ACC112 (cell line): ENCODE data around the gene DNAH2.
A peak's percentile ranks its signal among the peaks of the same experiment; 100 is the strongest.

Experiments used
- H2AFZ ChIP-seq: fragments of 200-600 bp; sonication (generic); one replicate; pipeline ENCODE4 v1.6.0; 2017; ENCODE audit warnings: antibody characterized with exemption, low read length; ENCODE audit not compliant: unreplicated experiment
- H3K27ac ChIP-seq: fragments of 200-600 bp; sonication (generic); 2 replicates; pipeline ENCODE4 v1.5.1; 2014; ENCODE audit warnings: low read depth, mild to moderate bottlenecking, antibody characterized with exemption, low read length, moderate library complexity
- H3K27me3 ChIP-seq: fragments of 200-600 bp; sonication (generic); 2 replicates; pipeline ENCODE4 v1.6.1; 2014; ENCODE audit warnings: mild to moderate bottlenecking, antibody characterized with exemption, low read length, moderate library complexity, mixed read lengths; ENCODE audit not compliant: insufficient read depth
- H3K36me3 ChIP-seq: fragments of 200-600 bp; sonication (generic); 2 replicates; pipeline ENCODE4 v1.6.1; 2016; ENCODE audit warnings: mild to moderate bottlenecking, antibody characterized with exemption, low read length, moderate library complexity, mixed read lengths; ENCODE audit not compliant: insufficient read depth
- H3K4me1 ChIP-seq: fragments of 200-600 bp; sonication (generic); one replicate; pipeline ENCODE4 v1.6.1; 2016; ENCODE audit warnings: low read length, mixed read lengths; ENCODE audit not compliant: insufficient read depth, unreplicated experiment, control insufficient read depth
- H3K4me3 ChIP-seq: fragments of 200-600 bp; sonication (generic); 2 replicates; pipeline ENCODE4 v1.5.1; 2014; ENCODE audit warnings: mild to moderate bottlenecking, low read depth, low read length
- H3K79me2 ChIP-seq: fragments of 200-600 bp; sonication (generic); one replicate; pipeline ENCODE4 v1.6.0; 2016; ENCODE audit warnings: low read length; ENCODE audit not compliant: control insufficient read depth, unreplicated experiment, insufficient read depth

The DNAH2 gene

GRCh38 chr17:7732981-7733539 lies 15.5 kb downstream of the DNAH2 start:
- Histone ChIP-seq H3K4me1 (no peaks in the 10 kb centered on the region), H2AFZ (no peak overlapping the region), H3K4me3 (no peak overlapping the region), H3K27ac (no peak overlapping the region), H3K27me3 (peaks cover 25% of the 10 kb centered on the region), H3K36me3 (no peaks in the 10 kb centered on the region), H3K79me2 (no peaks in the 10 kb centered on the region)

- Histone ChIP-seq H3K27ac (no peak overlapping the region), H3K27me3 (peaks cover 42% of the 10 kb centered on the region), H3K4me1 (no peaks in the 10 kb centered on the region), H3K79me2 (no peaks in the 10 kb centered on the region), H2AFZ (no peak overlapping the region), H3K36me3 (no peaks in the 10 kb centered on the region), H3K4me3 (no peak overlapping the region)
Measured at GRCh38 chr17:7737601-7738000, 20.1 kb downstream of the DNAH2 start.

GRCh38 chr17:7739746-7740145 lies 22.2 kb downstream of the DNAH2 start:
- Histone ChIP-seq H3K27ac (no peak overlapping the region), H3K27me3 (peaks cover 33% of the 10 kb centered on the region), H2AFZ (no peak overlapping the region), H3K4me1 (no peaks in the 10 kb centered on the region), H3K79me2 (no peaks in the 10 kb centered on the region), H3K36me3 (no peaks in the 10 kb centered on the region), H3K4me3 (no peak overlapping the region)

- Histone ChIP-seq H3K27ac (no peak overlapping the region), H3K4me1 (peaks cover 3% of the 10 kb centered on the region), H3K4me3 (no peak overlapping the region), H3K36me3 (no peaks in the 10 kb centered on the region), H2AFZ (no peak overlapping the region), H3K79me2 (no peaks in the 10 kb centered on the region), H3K27me3 (peaks cover 33% of the 10 kb centered on the region)
Measured at GRCh38 chr17:7740481-7741001, 23.0 kb downstream of the DNAH2 start.

GRCh38 chr17:7742729-7743128 lies 25.2 kb downstream of the DNAH2 start:
- Histone ChIP-seq H3K27me3 (peaks cover 19% of the 10 kb centered on the region), H2AFZ (no peak overlapping the region), H3K4me3 (no peak overlapping the region)

GRCh38 chr17:7744416-7744815 lies 26.9 kb downstream of the DNAH2 start:
- Histone ChIP-seq H3K4me1 (peaks cover 30% of the 10 kb centered on the region), H3K27me3 (peaks cover 14% of the 10 kb centered on the region; the same call in 1 of the 2 replicates), H3K27ac (no peak overlapping the region), H3K4me3 (no peak overlapping the region), H2AFZ (no peak overlapping the region), H3K36me3 (no peaks in the 10 kb centered on the region), H3K79me2 (no peaks in the 10 kb centered on the region)

More at GRCh38 chr17:7742729-7743128, 25.2 kb downstream of the DNAH2 start:
- H3K36me3 ChIP-seq: no peaks in the 10 kb centered on the region
- H3K27ac ChIP-seq: no peak overlapping the region
- no peaks in the 10 kb centered on the region for H3K79me2 ChIP-seq
- H3K4me1 ChIP-seq: peaks cover 19% of the 10 kb centered on the region

GRCh38 chr17:7745748-7746470 lies 28.4 kb downstream of the DNAH2 start:
- Histone ChIP-seq H3K79me2 (no peaks in the 10 kb centered on the region), H3K36me3 (no peaks in the 10 kb centered on the region), H2AFZ (no peak overlapping the region), H3K27me3 (peaks cover under 1% of the 10 kb centered on the region; the same call in 1 of the 2 replicates), H3K4me3 (peak overlapping the region; percentile 34; the same call in 1 of the 2 replicates), H3K4me1 (peaks cover 39% of the 10 kb centered on the region), H3K27ac (peak overlapping the region; percentile 56)

GRCh38 chr17:7747635-7748071 lies 30.1 kb downstream of the DNAH2 start:
- H3K4me1 ChIP-seq: peaks cover 45% of the 10 kb centered on the region

GRCh38 chr17:7748076-7748775 lies 30.7 kb downstream of the DNAH2 start:
- Histone ChIP-seq H3K4me1 (peaks cover 45% of the 10 kb centered on the region), H3K79me2 (no peaks in the 10 kb centered on the region), H3K27me3 (no peaks in the 10 kb centered on the region), H3K4me3 (peak overlapping the region; percentile 22; the same call in 1 of the 2 replicates), H3K36me3 (no peaks in the 10 kb centered on the region), H3K27ac (peak overlapping the region; percentile 66), H2AFZ (peak overlapping the region; percentile 17)

More at GRCh38 chr17:7747635-7748071, 30.1 kb downstream of the DNAH2 start:
- Histone ChIP-seq H3K27me3 (no peaks in the 10 kb centered on the region), H2AFZ (peak overlapping the region; percentile 17), H3K79me2 (no peaks in the 10 kb centered on the region), H3K27ac (peak overlapping the region; percentile 66), H3K4me3 (peak overlapping the region; percentile 22; the same call in 1 of the 2 replicates), H3K36me3 (no peaks in the 10 kb centered on the region)

- Histone ChIP-seq H3K27ac (peak overlapping the region; percentile 75), H3K36me3 (no peaks in the 10 kb centered on the region), H3K4me1 (peaks cover 43% of the 10 kb centered on the region), H2AFZ (peak overlapping the region; percentile 58), H3K79me2 (no peaks in the 10 kb centered on the region), H3K4me3 (peak overlapping the region; percentile 33; the same call in 1 of the 2 replicates), H3K27me3 (no peaks in the 10 kb centered on the region)
Measured at GRCh38 chr17:7750321-7750821, 32.8 kb downstream of the DNAH2 start.
